VCaP (cell line): ENCODE data around the gene ELF2.

Experiments used
- H3K27ac ChIP-seq: fragments of 450-650 bp; 2 replicates; pipeline ENCODE4 v1.5.1; 2017
- CTCF ChIP-seq: fragments of 450-650 bp; conservative IDR thresholded peaks from 2 replicates; pipeline ENCODE4 v1.5.1; 2017; ENCODE audit warnings: mild to moderate bottlenecking, moderate library complexity

The ELF2 gene

GRCh38 chr4:139212900-139213299, 35.9 kb upstream of the ELF2 start:
- no peak for TF ChIP-seq CTCF
- no peak overlapping the region for H3K27ac ChIP-seq

DNA sequence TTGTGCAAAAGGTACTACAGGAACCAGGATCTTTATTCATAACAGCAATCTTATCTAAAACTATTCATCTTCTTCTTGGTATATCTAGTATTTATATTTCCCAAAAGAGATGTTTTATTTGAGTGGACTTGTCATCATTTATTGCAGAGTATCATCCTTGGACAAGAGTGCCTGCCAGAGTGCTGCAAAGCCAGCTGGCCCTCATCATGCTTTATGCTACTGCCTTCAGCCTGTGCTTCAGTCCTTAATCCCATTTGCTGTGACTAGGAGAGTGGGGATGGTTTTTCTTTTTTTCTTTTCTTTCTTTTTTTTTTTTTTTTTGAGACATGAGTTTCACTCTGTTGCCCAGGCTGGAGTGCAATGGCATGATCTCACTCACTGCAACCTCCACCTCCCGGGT, 33.5 kb upstream of the ELF2 start:
- TF ChIP-seq CTCF, result no peak
- no peak overlapping the region for H3K27ac ChIP-seq

GRCh38 chr4:139209470-139210063, 32.5 kb upstream of the ELF2 start:
- H3K27ac ChIP-seq, result no peak overlapping the region
- no peak for TF ChIP-seq CTCF

DNA sequence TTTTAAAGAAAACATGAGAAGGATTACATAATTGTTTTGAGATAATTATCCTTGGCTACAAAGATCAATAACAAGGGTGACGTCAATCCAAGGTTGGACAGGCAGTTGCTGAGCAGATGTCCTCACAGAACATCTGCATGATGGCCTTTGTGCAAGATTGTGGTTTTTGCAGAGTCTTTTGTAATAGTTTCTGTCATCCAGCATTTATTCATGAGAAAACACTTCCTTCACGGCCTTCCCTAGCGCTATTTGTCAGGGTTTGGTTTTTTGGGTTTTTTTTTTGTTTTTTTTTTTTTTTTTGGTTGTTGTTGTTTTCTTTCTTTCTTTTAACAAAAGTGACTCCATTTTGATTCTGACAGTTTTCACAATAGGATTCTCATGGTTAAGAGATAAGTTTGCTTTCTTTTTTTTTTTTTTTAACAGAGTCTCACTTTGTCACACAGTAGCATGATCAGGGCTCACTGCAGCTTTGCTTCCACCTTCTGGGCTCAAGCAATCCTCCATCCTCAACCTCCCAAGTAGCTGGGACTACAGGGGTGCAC, 31.5 kb upstream of the ELF2 start:
- no peak overlapping the region for H3K27ac ChIP-seq

GRCh38 chr4:139207873-139208403, 30.9 kb upstream of the ELF2 start:
- no peak for TF ChIP-seq CTCF
- no peak overlapping the region for H3K27ac ChIP-seq

More for the DNA sequence above, 31.5 kb upstream of the ELF2 start:
- TF ChIP-seq CTCF, result no peak

GRCh38 chr4:139207247-139207646, 30.2 kb upstream of the ELF2 start:
- no peak for TF ChIP-seq CTCF
- H3K27ac ChIP-seq, result no peak overlapping the region

DNA sequence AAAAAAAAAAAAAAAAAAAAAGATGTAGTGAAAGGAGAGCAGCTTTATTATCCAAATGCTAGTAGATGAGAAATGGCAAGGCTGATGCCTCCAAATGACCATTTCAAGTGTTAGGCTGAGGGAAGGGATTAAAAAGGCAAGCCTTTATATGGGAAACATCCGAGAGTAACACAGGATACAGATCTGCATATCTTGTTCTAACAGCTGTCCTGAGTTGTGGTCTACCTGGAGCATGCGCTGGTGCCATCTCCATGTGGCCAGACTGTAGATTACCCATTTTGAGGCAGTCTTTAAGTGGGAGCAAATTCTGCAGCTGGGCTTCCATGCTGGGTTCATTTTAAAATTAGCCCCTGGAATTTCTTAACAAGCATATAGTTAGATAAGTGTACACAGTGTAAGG, 26.0 kb upstream of the ELF2 start:
- no peak for TF ChIP-seq CTCF
- H3K27ac ChIP-seq, result no peak overlapping the region
